ENCODE measurements around the gene ZNF701. TPM values are rescaled to one million over a fixed set of nuclear protein-coding genes. Genes with fewer than 3 reads are reported as not detected.
"Not testable (repeated sequence)": the region's sequence is repeated elsewhere in the genome, so short reads cannot be mapped to it uniquely, and the experiment has no call there.

ZNF701 gene
- polyA plus RNA-seq, 3 donors: 13.9 to 17.9 (median 16.5) TPM

GRCh38 chr19:52561611-52562010 is 8.5 kb upstream of the ZNF701 start:
- not testable (repeated sequence) for DNase-seq (ENCODE audit: low read depth in 3 of 3, low spot score in 2 of 3)

- DNase-seq (ENCODE audit: low read depth in 3 of 3, low spot score in 2 of 3): no peak
Measured at GRCh38 chr19:52566121-52566520, 4.0 kb upstream of the ZNF701 start.

- DNase-seq (ENCODE audit: low read depth in 3 of 3, low spot score in 2 of 3): no peak
Measured at GRCh38 chr19:52566588-52566987, 3.5 kb upstream of the ZNF701 start.

- DNase-seq (ENCODE audit: low read depth in 3 of 3, low spot score in 2 of 3): no peak
Measured at GRCh38 chr19:52567921-52568320, 2.2 kb upstream of the ZNF701 start.

- peak in 2 of 3 donors; percentile 31 to 36 for DNase-seq (ENCODE audit: low read depth in 3 of 3, low spot score in 2 of 3)
Measured at GRCh38 chr19:52569638-52569999, 468 bp upstream of the ZNF701 start.

- DNase-seq (ENCODE audit: low read depth in 3 of 3, low spot score in 2 of 3): no peak
Measured at GRCh38 chr19:52584736-52585440, 14.8 kb downstream of the ZNF701 start.

- DNase-seq (ENCODE audit: low read depth in 3 of 3, low spot score in 2 of 3): no peak
Measured at GRCh38 chr19:52585604-52586003, 15.5 kb downstream of the ZNF701 start.

GRCh38 chr19:52590728-52591127 is 20.6 kb downstream of the ZNF701 start:
- no peak for DNase-seq (ENCODE audit: low read depth in 3 of 3, low spot score in 2 of 3)

- DNase-seq (ENCODE audit: low read depth in 3 of 3, low spot score in 2 of 3): no peak
Measured at GRCh38 chr19:52592301-52592700, 22.2 kb downstream of the ZNF701 start.

GRCh38 chr19:52593441-52593840 is 23.4 kb downstream of the ZNF701 start:
- not testable (repeated sequence) for DNase-seq (ENCODE audit: low read depth in 3 of 3, low spot score in 2 of 3)

- no peak for DNase-seq (ENCODE audit: low read depth in 3 of 3, low spot score in 2 of 3)
Measured at GRCh38 chr19:52599241-52599640, 29.2 kb downstream of the ZNF701 start.

- DNase-seq (ENCODE audit: low read depth in 3 of 3, low spot score in 2 of 3): no peak
Measured at GRCh38 chr19:52600639-52601024, 30.5 kb downstream of the ZNF701 start.

GRCh38 chr19:52601025-52601973 is 31.2 kb downstream of the ZNF701 start:
- peak; percentile 63 to 78 (median 77) for DNase-seq (ENCODE audit: low read depth in 3 of 3, low spot score in 2 of 3)

GRCh38 chr19:52601974-52602366 is 31.9 kb downstream of the ZNF701 start:
- DNase-seq (ENCODE audit: low read depth in 3 of 3, low spot score in 2 of 3): not testable (repeated sequence)

- DNase-seq (ENCODE audit: low read depth in 3 of 3, low spot score in 2 of 3): no peak
Measured at GRCh38 chr19:52602941-52603340, 32.9 kb downstream of the ZNF701 start.

- no peak for DNase-seq (ENCODE audit: low read depth in 3 of 3, low spot score in 2 of 3)
Measured at GRCh38 chr19:52603558-52604207, 33.6 kb downstream of the ZNF701 start.

GRCh38 chr19:52613299-52613906 is 43.3 kb downstream of the ZNF701 start:
- DNase-seq (ENCODE audit: low read depth in 3 of 3, low spot score in 2 of 3): no peak

GRCh38 chr19:52621376-52621775 is 51.3 kb downstream of the ZNF701 start:
- no peak for DNase-seq (ENCODE audit: low read depth in 3 of 3, low spot score in 2 of 3)

GRCh38 chr19:52622261-52622660 is 52.2 kb downstream of the ZNF701 start:
- no peak for DNase-seq (ENCODE audit: low read depth in 3 of 3, low spot score in 2 of 3)

GRCh38 chr19:52626915-52627314 is 56.8 kb downstream of the ZNF701 start:
- no peak for DNase-seq (ENCODE audit: low read depth in 3 of 3, low spot score in 2 of 3)

GRCh38 chr19:52627441-52627840 is 57.4 kb downstream of the ZNF701 start:
- DNase-seq (ENCODE audit: low read depth in 3 of 3, low spot score in 2 of 3): not testable (repeated sequence)

Data from right renal cortex interstitium (tissue), 3 donors.